ENCODE data around the gene INKA2.

- TF ChIP-seq CTCF (IDR thresholded peaks at IDR 0.05) (no peak), POLR2A (IDR thresholded peaks at IDR 0.05) (no peak)
Observed at GRCh38 chr1:111691886-111692285, 47.3 kb downstream of the INKA2 start.
